OCI-LY1 (cell line): Measurements from ENCODE around the gene ST8SIA1.

ENCODE experiments used
- CTCF ChIP-seq: fragments of 200-600 bp; sonication (generic), shearing (Covaris generic); IDR thresholded peaks from 2 replicates; pipeline ENCODE4 v1.5.1; 2017; ENCODE audit warnings: mild to moderate bottlenecking, antibody characterized with exemption, low read length, moderate library complexity, mixed read lengths
- EZH2 ChIP-seq: fragments of 200-600 bp; sonication (generic), shearing (Covaris generic); IDR thresholded peaks from 2 replicates; pipeline ENCODE4 v1.8.0; 2017; ENCODE audit warnings: borderline replicate concordance, mixed run types, mild to moderate bottlenecking, antibody characterized with exemption, low read length, moderate library complexity, mixed read lengths

- no peak for TF ChIP-seq CTCF
- TF ChIP-seq EZH2, result no peak
Measured at GRCh38 chr12:22230280-22230794, 104.2 kb downstream of the ST8SIA1 start.
